Immature natural killer cell (primary cell): ENCODE results near the gene LIPI. TPM values are rescaled to one million over a fixed set of nuclear protein-coding genes. Genes with fewer than 3 reads are reported as not detected.
A peak's percentile ranks its signal among the peaks of the same experiment; 100 is the strongest.
"Not testable (repeated sequence)": the region's sequence is repeated elsewhere in the genome, so short reads cannot be mapped to it uniquely, and the experiment has no call there.

Source experiments
- DNase-seq, 3 donors: peaks; one replicate each; pipeline ENCODE4 v3.0.0; 2022; ENCODE audit warnings: mixed read lengths in 1 of 3
- H3K27ac Mint-ChIP-seq, 6 donors: one replicate each; pipeline ENCODE4 v1.8.0; 2020; ENCODE audit warnings: mixed read lengths in 6 of 6, mild to moderate bottlenecking in 5 of 6, inconsistent platforms in 4 of 6, moderate library complexity in 3 of 6
- H3K27me3 Mint-ChIP-seq, 3 donors: one replicate each; pipeline ENCODE4 v1.8.0; 2020 to 2021; ENCODE audit warnings: low read depth in 3 of 3, mild to moderate bottlenecking in 3 of 3, mixed read lengths in 3 of 3, moderate library complexity in 3 of 3, inconsistent platforms in 1 of 3
- H3K36me3 Mint-ChIP-seq, 3 donors: one replicate each; pipeline ENCODE4 v1.8.0; 2020; ENCODE audit warnings: mixed read lengths in 3 of 3, inconsistent platforms in 2 of 3, mild to moderate bottlenecking in 2 of 3
- H3K4me1 Mint-ChIP-seq, 2 donors: one replicate each; pipeline ENCODE4 v1.8.0; 2020; ENCODE audit warnings: inconsistent platforms in 2 of 2, mild to moderate bottlenecking in 2 of 2, mixed read lengths in 2 of 2, moderate library complexity in 1 of 2
- H3K4me3 Mint-ChIP-seq, 5 donors: one replicate each; pipeline ENCODE4 v1.8.0; 2020; ENCODE audit warnings: mild to moderate bottlenecking in 5 of 5, mixed read lengths in 5 of 5, inconsistent platforms in 3 of 5, moderate library complexity in 3 of 5
- H3K9me3 Mint-ChIP-seq, 6 donors: one replicate each; pipeline ENCODE4 v1.8.0; 2020; ENCODE audit warnings: mild to moderate bottlenecking in 6 of 6, mixed read lengths in 6 of 6, inconsistent platforms in 4 of 6, moderate library complexity in 3 of 6
- polyA plus RNA-seq, 3 donors: library from polyadenylated mRNA; unstranded; fragments of 300-500 nt; fragmentation: Illumina TruSeq; gene quantifications; one replicate each; pipeline ENCODE4 v1.2.3, GENCODE V29; 2021

Gene LIPI
- polyA plus RNA-seq, 3 donors from 2014 or later: not detected

DNA sequence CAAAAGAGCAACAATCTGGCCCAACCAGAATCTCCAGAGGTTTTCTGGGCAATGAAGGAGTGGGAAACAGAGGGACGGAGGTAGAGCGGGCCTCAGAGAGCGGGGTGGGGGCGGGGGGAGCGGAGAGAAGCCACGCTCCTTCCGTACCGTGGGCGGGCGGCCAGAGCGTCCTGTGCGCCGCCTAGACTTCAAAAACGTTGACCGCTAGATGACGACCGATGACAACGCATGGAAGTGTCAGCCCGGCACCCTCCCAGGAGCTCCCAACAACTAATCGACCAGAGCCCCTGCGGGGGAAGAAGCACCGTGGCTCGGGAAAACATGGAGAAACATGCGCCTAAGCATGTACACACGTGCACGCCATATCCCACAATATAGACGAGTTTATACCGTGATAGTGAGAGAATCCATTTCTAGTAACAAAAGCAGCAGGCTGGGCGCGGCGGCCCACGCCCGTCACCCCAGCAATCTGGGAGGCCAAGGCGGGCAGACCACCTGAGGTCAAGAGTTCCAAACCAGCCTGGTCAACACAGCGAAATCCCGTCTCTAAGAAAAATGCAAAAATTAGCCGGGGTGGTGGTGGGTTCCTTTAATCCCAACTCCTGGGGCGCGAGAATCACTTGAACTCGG lies 131.9 kb downstream of the LIPI start:
- peaks cover 7 to 50% (median 41%) of the 10 kb centered on the region in 6 donors for H3K9me3 Mint-ChIP-seq
- H3K4me1 Mint-ChIP-seq: no peaks in the 10 kb centered on the region
- no peak overlapping the region for H3K4me3 Mint-ChIP-seq
- peaks cover 0 to 2% (median 0%) of the 10 kb centered on the region in 3 donors for H3K27me3 Mint-ChIP-seq
- no peak overlapping the region for H3K27ac Mint-ChIP-seq
- peaks cover 0 to 10% (median 3%) of the 10 kb centered on the region in 3 donors for H3K36me3 Mint-ChIP-seq
- DNase-seq: no peak

GRCh38 chr21:14076143-14076806 lies 134.5 kb downstream of the LIPI start:
- H3K4me3 Mint-ChIP-seq: no peak overlapping the region
- peaks cover 0 to 7% (median 3%) of the 10 kb centered on the region in 3 donors for H3K36me3 Mint-ChIP-seq
- DNase-seq: no peak
- H3K27ac Mint-ChIP-seq: no peak overlapping the region
- no peaks in the 10 kb centered on the region for H3K4me1 Mint-ChIP-seq
- peaks cover 5 to 44% (median 35%) of the 10 kb centered on the region in 6 donors for H3K9me3 Mint-ChIP-seq
- peaks cover 0 to 2% (median 0%) of the 10 kb centered on the region in 3 donors for H3K27me3 Mint-ChIP-seq

GRCh38 chr21:14075346-14076142 lies 135.2 kb downstream of the LIPI start:
- H3K9me3 Mint-ChIP-seq: peaks cover 5 to 42% (median 35%) of the 10 kb centered on the region in 6 donors
- H3K36me3 Mint-ChIP-seq: peaks cover 0 to 7% (median 2%) of the 10 kb centered on the region in 3 donors
- no peaks in the 10 kb centered on the region for H3K4me1 Mint-ChIP-seq
- H3K4me3 Mint-ChIP-seq: no peak overlapping the region
- H3K27me3 Mint-ChIP-seq: peaks cover 0 to 4% (median 0%) of the 10 kb centered on the region in 3 donors
- DNase-seq: no peak
- no peak overlapping the region for H3K27ac Mint-ChIP-seq

DNA sequence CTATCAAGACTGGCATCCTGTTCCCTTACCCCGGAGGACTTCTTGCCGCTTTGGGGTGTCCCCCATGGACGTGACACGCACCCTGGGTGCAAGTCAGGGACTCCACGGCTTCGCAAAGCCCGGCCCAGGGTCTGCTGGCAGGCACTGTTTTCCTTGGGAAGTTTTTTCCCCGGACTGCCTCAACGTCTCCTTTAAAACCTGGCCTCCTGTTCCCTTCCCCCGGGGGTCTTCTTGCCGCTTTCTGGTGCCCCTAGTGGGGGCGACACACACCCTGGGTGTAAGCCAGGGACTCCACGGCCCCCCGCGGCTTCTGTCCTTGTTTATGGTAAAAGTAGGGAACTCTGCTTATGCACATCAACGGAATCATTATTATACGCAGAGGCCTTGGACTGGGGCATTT lies 136.6 kb downstream of the LIPI start:
- Mint-ChIP-seq H3K4me1 (no peaks in the 10 kb centered on the region), H3K27me3 (peaks cover 0 to 4% (median 0%) of the 10 kb centered on the region in 3 donors), H3K9me3 (peaks cover 6 to 31% (median 27%) of the 10 kb centered on the region in 6 donors), H3K4me3 (no peak overlapping the region), H3K27ac (no peak overlapping the region), H3K36me3 (peaks cover 0 to 7% (median 0%) of the 10 kb centered on the region in 3 donors)
- no peak for DNase-seq

- Mint-ChIP-seq H3K36me3 (peaks cover 0 to 7% (median 0%) of the 10 kb centered on the region in 3 donors), H3K4me3 (no peak overlapping the region), H3K27me3 (peaks cover 0 to 2% (median 0%) of the 10 kb centered on the region in 3 donors), H3K27ac (no peak overlapping the region), H3K9me3 (peaks cover 6 to 28% (median 23%) of the 10 kb centered on the region in 6 donors), H3K4me1 (no peaks in the 10 kb centered on the region)
- no peak for DNase-seq
Measured at GRCh38 chr21:14073615-14074014, 137.1 kb downstream of the LIPI start.

GRCh38 chr21:14072761-14073535 lies 137.8 kb downstream of the LIPI start:
- H3K36me3 Mint-ChIP-seq: peaks cover 0 to 7% (median 0%) of the 10 kb centered on the region in 3 donors
- H3K4me1 Mint-ChIP-seq: no peaks in the 10 kb centered on the region
- H3K4me3 Mint-ChIP-seq: no peak overlapping the region
- no peak overlapping the region for H3K27ac Mint-ChIP-seq
- H3K27me3 Mint-ChIP-seq: peaks cover 0 to 2% (median 0%) of the 10 kb centered on the region in 3 donors
- peaks cover 6 to 25% (median 17%) of the 10 kb centered on the region in 6 donors for H3K9me3 Mint-ChIP-seq
- DNase-seq: no peak

GRCh38 chr21:14071902-14072734 lies 138.6 kb downstream of the LIPI start:
- H3K4me1 Mint-ChIP-seq: no peaks in the 10 kb centered on the region
- peaks cover 0 to 2% (median 0%) of the 10 kb centered on the region in 3 donors for H3K27me3 Mint-ChIP-seq
- DNase-seq: no peak
- H3K4me3 Mint-ChIP-seq: no peak overlapping the region
- peaks cover 0 to 5% (median 0%) of the 10 kb centered on the region in 3 donors for H3K36me3 Mint-ChIP-seq
- peaks cover 6 to 19% (median 12%) of the 10 kb centered on the region in 6 donors for H3K9me3 Mint-ChIP-seq
- H3K27ac Mint-ChIP-seq: no peak overlapping the region

- no peak for DNase-seq
- no peak overlapping the region for H3K27ac Mint-ChIP-seq
- no peaks in the 10 kb centered on the region for H3K4me1 Mint-ChIP-seq
Measured at GRCh38 chr21:14070968-14071367, 139.8 kb downstream of the LIPI start.

GRCh38 chr21:14070049-14070893 lies 140.5 kb downstream of the LIPI start:
- Mint-ChIP-seq H3K4me3 (no peak overlapping the region), H3K9me3 (peaks cover 0 to 12% (median 7%) of the 10 kb centered on the region in 6 donors), H3K4me1 (no peaks in the 10 kb centered on the region), H3K27me3 (peaks cover 0 to 2% (median 0%) of the 10 kb centered on the region in 3 donors), H3K27ac (no peak overlapping the region), H3K36me3 (no peaks in the 10 kb centered on the region)
- no peak for DNase-seq

More at GRCh38 chr21:14070968-14071367, 139.8 kb downstream of the LIPI start:
- Mint-ChIP-seq H3K9me3 (peaks cover 0 to 14% (median 7%) of the 10 kb centered on the region in 6 donors), H3K4me3 (no peak overlapping the region), H3K27me3 (peaks cover 0 to 2% (median 0%) of the 10 kb centered on the region in 3 donors), H3K36me3 (no peaks in the 10 kb centered on the region)

DNA sequence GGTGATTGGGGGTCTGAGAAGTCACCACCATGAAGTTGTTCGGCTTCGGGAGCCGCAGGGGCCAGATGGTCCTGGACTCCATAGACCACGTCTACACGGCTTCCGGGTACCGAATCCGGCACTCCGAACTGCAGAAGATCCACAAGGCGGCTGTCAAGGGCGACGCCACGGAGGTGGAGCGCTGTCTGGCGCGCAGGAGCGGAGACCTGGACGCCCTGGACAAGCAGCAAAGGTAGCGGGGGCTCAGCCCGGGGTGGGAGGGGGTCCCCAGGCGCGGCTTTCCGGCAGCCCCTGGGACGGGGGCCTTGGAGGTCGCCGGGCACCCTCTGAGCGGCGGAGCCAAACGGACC lies 146.5 kb downstream of the LIPI start:
- no peaks in the 10 kb centered on the region for H3K36me3 Mint-ChIP-seq
- peaks cover 0 to 9% (median 0%) of the 10 kb centered on the region in 6 donors for H3K9me3 Mint-ChIP-seq
- H3K27ac Mint-ChIP-seq: peak overlapping the region in 1 of 6 donors; percentile 89
- H3K4me1 Mint-ChIP-seq: no peaks in the 10 kb centered on the region
- peaks cover 0 to 5% (median 2%) of the 10 kb centered on the region in 3 donors for H3K27me3 Mint-ChIP-seq
- peak in 1 of 3 donors; percentile 41 for DNase-seq
- H3K4me3 Mint-ChIP-seq: peak overlapping the region in 2 of 5 donors; percentile 72 to 93

GRCh38 chr21:14063620-14064295 lies 147.0 kb downstream of the LIPI start:
- Mint-ChIP-seq H3K27ac (peak overlapping the region in 1 of 6 donors; percentile 89), H3K4me3 (peak overlapping the region in 2 of 5 donors; percentile 72 to 93)
- not testable (repeated sequence) for H3K4me1 Mint-ChIP-seq, H3K9me3 Mint-ChIP-seq, H3K27me3 Mint-ChIP-seq, H3K36me3 Mint-ChIP-seq
- DNase-seq: peak in 1 of 3 donors; percentile 75
